BE2C (cell line): Measurements from ENCODE around the gene PRKG1.
"Not testable (repeated sequence)": the region's sequence is repeated elsewhere in the genome, so short reads cannot be mapped to it uniquely, and the experiment has no call there.

Experiments used
- DNase-seq: peaks from one replicate; pipeline ENCODE4 v3.0.0-alpha.2; 2020
- H3K27me3 ChIP-seq: fragments of 250-450 bp; sonication (Bioruptor Pico); 2 replicates; pipeline ENCODE4 v1.5.1; 2020; ENCODE audit warnings: mild to moderate bottlenecking
- H3K36me3 ChIP-seq: fragments of 250-450 bp; sonication (Bioruptor Pico); 2 replicates; pipeline ENCODE4 v1.5.1; 2020; ENCODE audit warnings: mild to moderate bottlenecking
- H3K4me1 ChIP-seq: fragments of 250-450 bp; sonication (Bioruptor Pico); 2 replicates; pipeline ENCODE4 v1.5.1; 2020
- H3K4me3 ChIP-seq: 2 replicates; pipeline ENCODE4 v1.5.1; 2011; ENCODE audit warnings: low read depth, low read length
- H3K9me3 ChIP-seq: fragments of 250-450 bp; sonication (Bioruptor Pico); 2 replicates; pipeline ENCODE4 v1.5.1; 2020
- TF ChIP-seq, protein P1 (sequence below): IDR thresholded peaks from 2 replicates; pipeline ENCODE4 v1.5.1; 2012; ENCODE audit warnings: mild to moderate bottlenecking, low read depth, low read length

PRKG1 gene

DNA sequence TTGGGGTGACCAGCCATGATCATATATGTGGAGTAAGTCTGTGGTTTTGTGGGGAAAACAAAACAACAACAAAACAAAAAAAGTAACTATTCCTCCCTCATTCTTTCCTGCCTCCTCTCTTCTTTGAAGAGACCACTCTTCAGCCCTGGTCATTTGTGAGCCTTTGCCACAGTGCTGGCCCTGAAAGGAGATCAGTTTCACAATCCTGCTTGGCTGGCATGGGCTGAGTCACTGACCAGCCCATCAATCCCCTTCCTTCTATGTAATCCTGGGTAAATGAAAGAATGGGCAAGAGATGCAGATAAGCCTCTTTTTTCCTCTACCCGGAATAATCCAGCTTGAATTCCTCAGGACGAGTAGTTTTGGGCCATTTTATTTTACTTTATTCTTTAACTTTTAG is 611.5 kb downstream of the PRKG1 start:
- no peak for DNase-seq
- no peaks in the 10 kb centered on the region for H3K4me1 ChIP-seq
- TF ChIP-seq, protein P1, sequence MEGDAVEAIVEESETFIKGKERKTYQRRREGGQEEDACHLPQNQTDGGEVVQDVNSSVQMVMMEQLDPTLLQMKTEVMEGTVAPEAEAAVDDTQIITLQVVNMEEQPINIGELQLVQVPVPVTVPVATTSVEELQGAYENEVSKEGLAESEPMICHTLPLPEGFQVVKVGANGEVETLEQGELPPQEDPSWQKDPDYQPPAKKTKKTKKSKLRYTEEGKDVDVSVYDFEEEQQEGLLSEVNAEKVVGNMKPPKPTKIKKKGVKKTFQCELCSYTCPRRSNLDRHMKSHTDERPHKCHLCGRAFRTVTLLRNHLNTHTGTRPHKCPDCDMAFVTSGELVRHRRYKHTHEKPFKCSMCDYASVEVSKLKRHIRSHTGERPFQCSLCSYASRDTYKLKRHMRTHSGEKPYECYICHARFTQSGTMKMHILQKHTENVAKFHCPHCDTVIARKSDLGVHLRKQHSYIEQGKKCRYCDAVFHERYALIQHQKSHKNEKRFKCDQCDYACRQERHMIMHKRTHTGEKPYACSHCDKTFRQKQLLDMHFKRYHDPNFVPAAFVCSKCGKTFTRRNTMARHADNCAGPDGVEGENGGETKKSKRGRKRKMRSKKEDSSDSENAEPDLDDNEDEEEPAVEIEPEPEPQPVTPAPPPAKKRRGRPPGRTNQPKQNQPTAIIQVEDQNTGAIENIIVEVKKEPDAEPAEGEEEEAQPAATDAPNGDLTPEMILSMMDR: no peak
- H3K9me3 ChIP-seq: no peaks in the 10 kb centered on the region
- H3K4me3 ChIP-seq: no peak overlapping the region
- H3K36me3 ChIP-seq: no peaks in the 10 kb centered on the region
- no peaks in the 10 kb centered on the region for H3K27me3 ChIP-seq

DNA sequence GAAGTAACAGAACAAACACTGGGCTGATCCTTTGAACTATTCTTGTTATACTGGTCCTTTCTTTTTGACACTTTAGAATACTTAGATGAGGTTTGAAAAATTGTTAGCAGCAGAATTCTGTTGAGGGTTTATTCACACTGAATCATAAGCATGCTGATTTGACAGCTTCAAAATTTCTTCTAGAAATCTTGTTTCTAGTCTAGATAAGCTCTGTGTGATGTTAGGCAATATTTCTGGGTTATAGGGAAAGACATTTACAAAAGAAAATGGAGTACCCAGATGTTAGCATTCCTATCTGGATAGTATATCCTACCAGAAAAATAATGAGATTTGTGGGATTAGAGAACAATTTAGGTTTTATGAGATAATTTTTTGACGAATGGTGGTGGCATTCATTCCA is 613.0 kb downstream of the PRKG1 start:
- H3K27me3 ChIP-seq: no peaks in the 10 kb centered on the region
- TF ChIP-seq, protein P1: no peak
- H3K4me1 ChIP-seq: no peaks in the 10 kb centered on the region
- H3K9me3 ChIP-seq: no peaks in the 10 kb centered on the region
- no peak for DNase-seq
- H3K4me3 ChIP-seq: no peak overlapping the region
- no peaks in the 10 kb centered on the region for H3K36me3 ChIP-seq

DNA sequence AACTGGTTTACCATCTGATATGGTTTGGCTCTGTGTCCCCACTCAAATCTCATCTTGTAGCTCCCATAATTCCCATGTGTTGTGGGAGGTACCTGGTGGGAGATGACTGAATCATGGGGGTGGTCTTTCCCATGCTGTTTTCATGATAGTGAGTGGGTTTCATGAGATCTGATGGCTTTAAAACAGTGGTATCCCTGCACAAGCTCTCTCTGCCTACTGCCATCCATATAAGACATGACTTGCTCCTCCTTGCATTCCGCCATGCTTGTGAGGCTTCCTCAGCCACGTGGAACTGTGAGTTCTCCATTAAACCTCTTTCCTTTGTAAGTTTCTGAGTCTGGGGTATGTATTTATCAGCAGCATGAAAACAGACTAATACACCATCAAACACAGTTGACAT is 614.5 kb downstream of the PRKG1 start:
- not testable (repeated sequence) for H3K36me3 ChIP-seq, DNase-seq, H3K4me1 ChIP-seq, H3K9me3 ChIP-seq, H3K27me3 ChIP-seq, H3K4me3 ChIP-seq

DNA sequence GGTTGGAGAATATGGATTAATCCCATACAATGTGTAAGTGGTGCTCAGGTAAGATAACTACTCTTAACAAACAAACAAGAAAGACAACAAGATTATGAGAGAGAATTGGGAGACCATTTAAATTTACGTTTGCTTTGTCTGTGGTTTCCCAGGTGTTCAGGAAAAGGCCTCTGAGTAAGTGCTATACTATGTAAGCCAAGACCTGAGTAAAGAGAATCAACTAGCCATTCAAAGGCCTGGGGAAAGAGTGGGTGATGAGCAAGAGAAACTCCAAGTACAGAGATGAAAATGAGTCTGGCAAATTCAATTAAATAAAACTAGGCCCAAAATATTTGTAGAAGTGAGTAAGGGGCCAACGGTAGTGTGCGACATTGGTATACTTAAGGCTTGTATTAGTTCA is 615.2 kb downstream of the PRKG1 start:
- no peaks in the 10 kb centered on the region for H3K36me3 ChIP-seq
- H3K27me3 ChIP-seq: no peaks in the 10 kb centered on the region
- H3K9me3 ChIP-seq: no peaks in the 10 kb centered on the region
- H3K4me1 ChIP-seq: no peaks in the 10 kb centered on the region
- TF ChIP-seq, protein P1: no peak
- no peak overlapping the region for H3K4me3 ChIP-seq
- no peak for DNase-seq

DNA sequence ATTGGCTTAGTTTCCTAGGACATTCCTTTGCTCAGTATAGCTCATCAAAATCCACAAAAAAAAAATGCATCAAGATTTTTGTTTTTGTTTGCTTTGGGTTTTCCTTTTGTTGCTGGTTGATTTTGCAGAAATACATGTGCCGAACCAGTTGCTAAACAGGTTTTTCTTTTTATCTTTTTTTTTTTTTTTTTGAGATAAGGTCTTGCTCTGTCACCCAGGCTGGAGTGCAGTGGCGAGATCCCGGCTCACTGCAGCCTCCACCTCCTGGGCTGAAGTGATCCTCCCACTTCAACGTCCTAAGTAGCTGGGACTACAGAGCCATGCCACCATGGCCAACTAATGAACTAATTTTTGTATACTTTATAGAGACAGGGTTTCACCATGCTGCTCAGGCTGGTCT is 616.8 kb downstream of the PRKG1 start:
- no peak for DNase-seq
- TF ChIP-seq, protein P1: no peak
- no peaks in the 10 kb centered on the region for H3K27me3 ChIP-seq

DNA sequence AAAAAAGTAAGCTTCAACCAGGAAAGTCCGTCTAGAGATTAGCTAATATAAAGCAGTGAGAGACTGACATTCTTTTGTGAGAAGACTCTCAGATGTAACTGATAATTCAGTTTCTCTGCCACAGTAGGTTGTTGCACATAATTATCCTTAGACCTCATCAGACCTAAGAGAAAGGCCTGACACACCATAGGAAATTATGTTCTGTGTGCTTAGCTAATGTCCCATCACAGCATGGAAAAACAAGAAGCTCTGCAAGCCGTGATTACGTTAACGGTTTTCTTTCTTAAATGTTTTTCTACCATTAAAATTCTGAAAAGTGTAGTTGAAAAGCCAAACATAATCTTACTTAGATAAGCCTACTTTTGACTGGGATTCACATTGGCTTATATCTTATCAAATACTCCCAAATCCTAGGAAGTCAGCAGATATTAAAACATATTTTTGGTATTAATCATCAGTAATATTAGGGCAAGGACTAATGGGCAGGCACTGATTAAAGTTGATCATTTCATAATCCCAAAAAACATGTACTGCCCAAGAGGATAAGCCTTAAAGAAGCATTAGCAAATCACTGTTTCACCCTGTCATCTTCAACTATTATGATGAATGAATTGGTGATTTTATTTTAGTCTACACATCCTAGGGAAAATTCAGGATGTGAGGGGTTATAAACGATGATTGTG is 619.9 kb downstream of the PRKG1 start:
- Histone ChIP-seq H3K36me3 (peaks cover 7% of the 10 kb centered on the region), H3K4me3 (no peak overlapping the region), H3K9me3 (no peaks in the 10 kb centered on the region), H3K27me3 (no peaks in the 10 kb centered on the region), H3K4me1 (no peaks in the 10 kb centered on the region)
- TF ChIP-seq, protein P1: no peak
- no peak for DNase-seq

More for the DNA sequence above, 616.8 kb downstream of the PRKG1 start:
- no peak overlapping the region for H3K4me3 ChIP-seq
- no peaks in the 10 kb centered on the region for H3K4me1 ChIP-seq
- H3K9me3 ChIP-seq: no peaks in the 10 kb centered on the region
- H3K36me3 ChIP-seq: no peaks in the 10 kb centered on the region
